ENCODE results near the gene DCANP1.
A peak's percentile ranks its signal among the peaks of the same experiment; 100 is the strongest.
"Not testable (repeated sequence)": the region's sequence is repeated elsewhere in the genome, so short reads cannot be mapped to it uniquely, and the experiment has no call there.

The DCANP1 gene, protein sequence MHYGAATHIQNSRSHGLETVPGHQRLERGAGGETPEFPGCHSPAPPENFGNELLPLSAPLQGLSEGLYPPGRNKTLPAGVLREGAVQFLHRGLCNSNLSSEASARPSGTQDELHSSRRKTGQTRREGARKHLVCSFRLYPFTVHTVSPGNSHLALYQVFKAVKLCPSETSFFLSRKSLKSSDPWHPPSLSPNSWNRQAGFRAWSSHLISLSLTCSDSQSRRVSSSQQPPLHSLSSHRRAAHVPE

DNA sequence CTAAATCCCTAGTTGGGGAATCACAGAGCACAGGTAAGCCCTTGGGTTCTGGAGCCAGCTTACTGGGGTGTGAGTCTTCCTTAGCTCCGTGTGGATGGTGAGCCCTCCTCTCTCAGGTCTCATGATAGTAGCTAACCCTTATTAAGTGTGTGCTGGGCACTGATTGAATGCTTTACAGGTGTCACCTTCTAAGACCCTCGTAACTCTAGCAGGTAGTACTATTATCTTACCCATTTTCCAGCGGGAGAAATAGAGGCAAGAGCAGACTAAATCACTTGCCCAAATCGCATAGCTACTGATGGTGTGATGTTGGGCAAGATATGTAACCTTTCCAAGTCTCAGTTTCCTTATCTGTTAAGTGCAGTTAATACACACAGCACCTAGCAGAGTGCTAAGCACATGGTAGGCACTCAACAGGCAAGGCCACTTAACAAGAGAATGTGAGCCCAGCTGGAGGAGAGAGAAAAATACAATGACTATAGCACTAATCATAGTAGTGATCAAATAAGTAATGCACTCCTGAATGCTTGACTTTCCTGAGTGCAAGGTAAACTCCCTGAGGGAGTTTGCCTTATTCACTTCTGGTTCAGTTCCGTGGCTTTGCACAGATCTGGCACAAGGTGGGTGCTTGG lies at the start of gene DCANP1:
DCANP1 (minus strand) TSS at position 51 of the 632 bp plus-strand sequence. CDS start 240 bp downstream, outside the sequence.
- no peaks in the 10 kb centered on the region for H3K9me3 Mint-ChIP-seq
- DNase-seq (ENCODE audit: low spot score in 2 of 2) (no peak), ATAC-seq (no peak)
- H3K4me3 Mint-ChIP-seq: no peak within 1 kb of the TSS
- no peak within 1 kb of the TSS for H3K27ac Mint-ChIP-seq
- H3K36me3 Mint-ChIP-seq: no peaks in the 10 kb centered on the region
- no peaks in the 10 kb centered on the region for H3K4me1 Mint-ChIP-seq

DNA sequence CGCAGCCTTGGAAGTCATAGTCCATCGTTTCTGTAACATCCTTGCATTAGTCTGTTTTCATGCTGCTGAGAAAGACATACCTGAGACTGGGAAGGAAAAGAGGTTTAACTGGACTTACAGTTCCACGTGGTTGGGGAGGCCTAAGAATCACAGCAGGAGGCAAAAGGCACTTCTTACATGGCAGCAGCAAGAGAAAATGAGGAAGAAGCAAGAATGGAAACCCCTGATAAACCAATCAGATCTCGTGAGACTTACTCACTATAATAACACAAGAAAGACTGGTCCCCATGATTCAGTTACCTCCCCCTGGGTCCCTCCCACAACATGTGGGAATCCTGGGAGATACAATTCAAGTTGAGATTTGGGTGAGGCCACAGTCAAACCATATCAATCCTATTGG lies 48.4 kb upstream of the DCANP1 start:
- H3K9me3 Mint-ChIP-seq; H3K27ac Mint-ChIP-seq; ATAC-seq; H3K4me1 Mint-ChIP-seq; DNase-seq (ENCODE audit: low spot score in 2 of 2); H3K4me3 Mint-ChIP-seq; H3K36me3 Mint-ChIP-seq: not testable (repeated sequence)

GRCh38 chr5:135494196-135494595 lies 47.0 kb upstream of the DCANP1 start:
- H3K4me1 Mint-ChIP-seq: peaks cover 12% of the 10 kb centered on the region
- ATAC-seq (no peak), DNase-seq (ENCODE audit: low spot score in 2 of 2) (no peak)
- H3K27ac Mint-ChIP-seq: peak overlapping the region; percentile 81
- H3K4me3 Mint-ChIP-seq: no peak overlapping the region
- no peaks in the 10 kb centered on the region for H3K9me3 Mint-ChIP-seq
- no peaks in the 10 kb centered on the region for H3K36me3 Mint-ChIP-seq

DNA sequence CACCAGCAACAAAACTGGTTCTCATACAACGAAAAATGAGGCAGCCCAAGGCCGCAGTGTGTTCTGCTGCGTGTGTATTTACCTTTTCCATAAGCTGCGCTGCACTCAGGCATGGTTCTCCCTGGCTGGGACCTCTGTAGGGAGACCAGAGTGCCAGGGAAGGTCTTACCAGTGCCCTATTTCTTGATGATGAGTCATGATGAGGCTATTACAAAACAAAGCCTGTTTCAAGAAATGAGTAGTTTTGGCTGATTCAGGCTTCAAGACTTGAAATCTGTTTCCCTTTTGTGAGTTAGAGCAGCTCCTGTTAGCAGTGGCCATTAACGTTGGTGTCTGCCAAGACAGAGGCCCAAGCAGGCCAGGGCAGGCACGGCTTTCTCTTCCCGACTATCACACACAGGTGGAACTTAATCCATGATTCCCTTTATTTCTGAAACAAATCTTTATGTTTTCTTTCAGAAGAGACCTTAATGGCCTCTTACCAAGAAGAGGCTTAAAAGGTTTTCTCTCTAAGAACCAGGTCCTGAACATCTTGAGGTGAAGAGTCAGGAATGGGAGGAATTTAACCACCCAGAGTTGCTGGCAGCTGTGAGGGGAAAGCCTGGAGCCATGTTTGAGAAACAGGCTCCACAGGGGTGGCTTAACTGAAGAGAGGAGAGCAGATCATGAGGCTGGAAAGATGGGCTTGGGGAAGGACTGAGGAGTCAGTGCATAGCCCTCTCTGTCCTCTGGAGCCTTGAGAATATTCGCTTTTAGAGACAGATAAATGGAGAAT lies 46.4 kb upstream of the DCANP1 start:
- no peak for DNase-seq (ENCODE audit: low spot score in 2 of 2)
- Mint-ChIP-seq H3K4me1 (peaks cover 12% of the 10 kb centered on the region), H3K9me3 (no peaks in the 10 kb centered on the region), H3K27ac (no peak overlapping the region), H3K4me3 (no peak overlapping the region), H3K36me3 (no peaks in the 10 kb centered on the region)
- peak; percentile 59 for ATAC-seq

DNA sequence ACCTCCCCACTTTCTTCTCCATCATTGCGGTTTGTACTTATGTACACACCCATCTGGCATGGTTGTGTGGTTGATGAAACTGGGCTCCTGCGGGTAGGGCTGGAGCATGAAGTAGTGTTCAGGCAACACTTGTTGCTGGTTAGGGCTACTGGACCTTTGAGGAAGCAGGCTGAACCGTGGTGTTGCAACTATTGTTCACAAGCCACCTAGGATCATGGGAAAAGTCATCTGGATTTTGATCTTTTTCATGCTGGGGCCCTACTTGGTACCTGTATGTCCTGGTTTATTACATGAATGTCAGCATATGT lies 45.1 kb upstream of the DCANP1 start:
- Mint-ChIP-seq H3K36me3 (no peaks in the 10 kb centered on the region), H3K4me1 (peaks cover 12% of the 10 kb centered on the region), H3K4me3 (no peak overlapping the region), H3K27ac (no peak overlapping the region), H3K9me3 (no peaks in the 10 kb centered on the region)
- DNase-seq (ENCODE audit: low spot score in 2 of 2): no peak
- no peak for ATAC-seq

GRCh38 chr5:135491552-135492318 lies 44.6 kb upstream of the DCANP1 start:
- H3K9me3 Mint-ChIP-seq: no peaks in the 10 kb centered on the region
- H3K36me3 Mint-ChIP-seq: no peaks in the 10 kb centered on the region
- peaks cover 12% of the 10 kb centered on the region for H3K4me1 Mint-ChIP-seq
- ATAC-seq (no peak), DNase-seq (ENCODE audit: low spot score in 2 of 2) (no peak)
- H3K27ac Mint-ChIP-seq: no peak overlapping the region
- no peak overlapping the region for H3K4me3 Mint-ChIP-seq

GRCh38 chr5:135491038-135491551 lies 43.9 kb upstream of the DCANP1 start:
- H3K4me1 Mint-ChIP-seq: peaks cover 12% of the 10 kb centered on the region
- H3K4me3 Mint-ChIP-seq: no peak overlapping the region
- ATAC-seq (no peak), DNase-seq (ENCODE audit: low spot score in 2 of 2) (no peak)
- H3K36me3 Mint-ChIP-seq: no peaks in the 10 kb centered on the region
- no peaks in the 10 kb centered on the region for H3K9me3 Mint-ChIP-seq
- no peak overlapping the region for H3K27ac Mint-ChIP-seq

DNA sequence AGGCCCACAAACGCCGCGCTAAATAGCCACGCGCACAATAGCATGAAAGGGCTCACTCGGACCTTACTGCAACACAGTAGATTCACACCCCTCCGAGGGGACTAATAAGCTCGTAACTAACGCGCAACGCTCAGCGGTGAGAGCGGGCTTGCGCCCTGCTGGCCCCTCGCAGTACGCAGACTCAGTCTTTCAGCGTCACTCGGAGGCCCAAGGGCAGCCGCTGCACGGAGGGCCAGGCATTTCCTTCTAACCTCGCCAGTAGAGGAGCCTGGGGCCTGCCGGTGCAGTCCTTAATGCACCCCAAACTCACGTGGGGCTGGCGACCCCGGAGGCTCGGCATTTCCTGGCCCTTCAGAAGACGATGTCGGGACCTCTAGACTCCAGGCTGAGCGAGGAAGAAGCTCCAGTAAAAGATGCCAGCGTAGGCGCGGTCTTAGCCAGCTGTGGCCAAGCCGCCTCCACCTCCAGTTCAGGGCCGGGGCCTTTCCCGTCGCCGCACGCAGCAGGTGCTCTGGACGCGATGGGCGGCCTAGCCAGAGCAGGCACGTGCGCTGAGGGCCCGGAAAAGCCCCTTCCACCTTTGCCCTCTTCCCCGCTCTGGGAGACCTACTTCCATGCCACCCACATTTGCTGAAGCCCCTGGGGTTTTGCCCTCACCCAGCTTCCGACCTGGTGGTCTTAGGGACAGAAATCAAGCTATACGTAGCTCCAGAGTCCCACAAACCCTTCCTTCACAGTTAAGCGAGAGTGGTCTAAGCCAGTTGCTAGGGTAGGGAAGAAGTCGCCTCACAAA lies 43.3 kb upstream of the DCANP1 start:
- peaks cover 12% of the 10 kb centered on the region for H3K4me1 Mint-ChIP-seq
- no peaks in the 10 kb centered on the region for H3K36me3 Mint-ChIP-seq
- DNase-seq (ENCODE audit: low spot score in 2 of 2) (no peak), ATAC-seq (no peak)
- H3K27ac Mint-ChIP-seq: no peak overlapping the region
- no peaks in the 10 kb centered on the region for H3K9me3 Mint-ChIP-seq
- H3K4me3 Mint-ChIP-seq: peak overlapping the region; percentile 29

DNA sequence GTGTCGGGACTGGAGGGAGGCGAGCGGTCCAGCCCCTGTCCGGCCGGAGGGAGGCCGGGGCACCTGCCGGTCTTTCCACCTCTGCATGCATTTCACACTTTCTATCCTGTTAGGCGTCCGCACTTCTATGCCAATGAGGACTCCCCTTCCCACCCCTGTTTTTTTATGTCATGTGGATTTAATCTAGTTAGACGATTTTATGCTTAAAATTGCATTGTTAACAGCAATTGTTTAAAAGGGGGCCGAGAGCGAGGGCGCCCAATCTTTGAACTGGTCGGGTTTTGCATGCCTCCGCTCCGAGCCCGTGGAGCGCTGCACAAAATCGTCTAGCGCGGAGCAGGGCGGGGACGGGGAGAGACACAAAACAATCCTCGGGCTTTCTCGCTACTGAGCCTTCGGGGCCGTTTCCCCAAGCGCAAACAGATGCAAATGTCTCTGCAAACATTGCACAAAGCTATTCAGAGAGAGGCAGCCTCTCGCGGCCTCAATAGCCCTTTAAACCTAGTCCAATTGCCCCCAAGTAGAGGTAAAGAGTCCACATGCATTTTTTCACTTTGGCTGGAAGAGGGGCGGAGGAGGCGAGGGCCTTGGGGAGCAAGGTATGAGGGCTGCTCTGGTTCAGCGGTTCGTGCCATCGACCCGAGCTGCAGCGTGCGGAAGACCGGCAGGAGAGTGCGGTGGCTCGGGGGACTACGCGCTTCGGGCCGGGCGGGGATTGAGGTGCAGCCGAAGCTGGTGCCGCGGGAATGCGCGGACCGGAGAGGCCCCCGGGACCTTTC lies 42.5 kb upstream of the DCANP1 start:
- ATAC-seq (no peak), DNase-seq (ENCODE audit: low spot score in 2 of 2) (no peak)
- peak overlapping the region; percentile 29 for H3K4me3 Mint-ChIP-seq
- H3K9me3 Mint-ChIP-seq: no peaks in the 10 kb centered on the region
- no peaks in the 10 kb centered on the region for H3K36me3 Mint-ChIP-seq
- H3K27ac Mint-ChIP-seq: no peak overlapping the region
- peaks cover 12% of the 10 kb centered on the region for H3K4me1 Mint-ChIP-seq

DNA sequence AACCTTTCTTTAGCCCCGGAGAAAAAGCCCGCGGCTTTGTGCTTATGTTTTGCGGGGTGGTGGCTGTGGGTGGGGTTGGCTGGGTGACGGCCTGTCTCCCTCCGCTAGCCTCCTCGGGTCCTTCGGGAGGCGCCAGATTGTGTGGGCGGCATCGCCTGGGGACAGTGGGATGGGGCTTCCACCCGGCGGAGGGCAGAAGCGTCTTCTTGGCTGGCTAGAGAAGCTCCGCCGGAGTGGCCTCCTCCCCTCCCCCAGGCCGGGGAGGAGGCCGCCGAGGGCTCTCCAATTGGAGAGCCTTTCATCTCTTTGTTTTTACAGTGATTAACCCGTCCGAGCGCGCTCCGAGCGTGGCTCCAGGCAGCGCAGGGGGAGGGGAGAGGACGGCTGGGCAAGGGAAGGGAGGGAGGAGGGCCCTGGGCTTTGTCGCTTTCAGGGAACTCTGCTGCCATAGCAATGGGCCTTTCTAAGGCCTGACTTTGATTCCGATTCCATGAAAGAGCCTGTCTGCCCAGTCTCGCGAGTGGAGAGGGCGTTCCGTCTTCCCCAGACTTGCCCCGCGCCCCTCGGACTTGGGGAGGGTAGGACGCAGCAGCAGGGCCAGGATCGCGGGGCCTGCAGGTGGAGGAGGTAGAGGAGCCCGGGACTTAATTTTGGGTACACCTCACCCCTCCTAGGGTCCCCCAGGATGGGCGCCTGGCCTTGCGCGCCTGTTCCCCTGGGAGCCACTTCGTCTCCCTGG lies 41.7 kb upstream of the DCANP1 start:
- Mint-ChIP-seq H3K4me3 (no peak overlapping the region), H3K27ac (no peak overlapping the region), H3K36me3 (no peaks in the 10 kb centered on the region), H3K4me1 (peaks cover 7% of the 10 kb centered on the region), H3K9me3 (no peaks in the 10 kb centered on the region)
- ATAC-seq (no peak), DNase-seq (ENCODE audit: low spot score in 2 of 2) (no peak)

GRCh38 chr5:135487839-135488514 lies 40.8 kb upstream of the DCANP1 start:
- no peak overlapping the region for H3K27ac Mint-ChIP-seq
- H3K4me1 Mint-ChIP-seq: peaks cover 7% of the 10 kb centered on the region
- DNase-seq (ENCODE audit: low spot score in 2 of 2) (no peak), ATAC-seq (no peak)
- H3K4me3 Mint-ChIP-seq: no peak overlapping the region
- H3K9me3 Mint-ChIP-seq: no peaks in the 10 kb centered on the region
- no peaks in the 10 kb centered on the region for H3K36me3 Mint-ChIP-seq

- no peaks in the 10 kb centered on the region for H3K36me3 Mint-ChIP-seq
Observed at GRCh38 chr5:135487037-135487395, 39.9 kb upstream of the DCANP1 start.

More at GRCh38 chr5:135487037-135487395, 39.9 kb upstream of the DCANP1 start:
- ATAC-seq: no peak
- Mint-ChIP-seq H3K4me3 (no peak overlapping the region), H3K27ac (no peak overlapping the region), H3K4me1 (peaks cover 7% of the 10 kb centered on the region), H3K9me3 (no peaks in the 10 kb centered on the region)
- DNase-seq (ENCODE audit: low spot score in 2 of 2): no peak

Measured in stimulated activated effector memory CD8-positive, alpha-beta T cell treated with anti-CD3 and anti-CD28 coated beads, Interleukin-12 subunit alpha, Interleukin-12 subunit beta, amount 100 ng/mL, for 72 hours (primary cell).